ENCODE results near the gene ZNF274. TPM values are rescaled to one million over a fixed set of nuclear protein-coding genes. Genes with fewer than 3 reads are reported as not detected.

Gene ZNF274
- total RNA-seq, 1 experiment from 2014 or later: 34.3 TPM

- H3K27ac ChIP-seq: no peak overlapping the region
- H2AFZ ChIP-seq: no peak overlapping the region
- ChIA-PET CTCF (no interaction called here), POLR2A (ENCODE audit: unreplicated experiment) (no interaction called here)
- no peaks in the 10 kb centered on the region for H3K27me3 ChIP-seq (ENCODE audit: insufficient read depth, low read depth)
- H3K4me2 ChIP-seq: no peak overlapping the region
- peaks cover 10% of the 10 kb centered on the region for H3F3A ChIP-seq (ENCODE audit: insufficient read depth, low read depth)
- TF ChIP-seq EZH2 (IDR thresholded peaks at IDR 0.05; ENCODE audit: low read depth) (no peak), CTCF (conservative IDR thresholded peaks at IDR 0.05) (no peak)
- H3K36me3 ChIP-seq (ENCODE audit: low read depth): peaks cover 12% of the 10 kb centered on the region
- peaks cover 68% of the 10 kb centered on the region for H3K9me3 ChIP-seq (ENCODE audit: insufficient read depth, low read depth)
- H3K4me3 ChIP-seq: no peak overlapping the region
- no peaks in the 10 kb centered on the region for H3K4me1 ChIP-seq (replicated peaks; ENCODE audit: insufficient read depth)
- no peaks in the 10 kb centered on the region for H4K20me1 ChIP-seq (ENCODE audit: insufficient read depth)
- no TSS peak for BruUV-seq (replicated peaks)
- intact Hi-C loops (cut with micrococcal nuclease; ENCODE audit: unreplicated experiment): loop anchor here (2.0 kb wide), 1 partner anchor 303 kb away; no protein-coding TSS in a partner anchor
- no peaks in the 10 kb centered on the region for H3K79me2 ChIP-seq (ENCODE audit: low read depth)
- H3K9me2 ChIP-seq (ENCODE audit: insufficient read depth): no peaks in the 10 kb centered on the region
- no peak for DNase-seq
Measured at GRCh38 chr19:58217607-58218391, 34.9 kb downstream of the ZNF274 start.

GRCh38 chr19:58218899-58219298 lies 36.0 kb downstream of the ZNF274 start:
- H3K27ac ChIP-seq: no peak overlapping the region
- H3F3A ChIP-seq (ENCODE audit: insufficient read depth, low read depth): peaks cover 6% of the 10 kb centered on the region
- no peaks in the 10 kb centered on the region for H3K9me2 ChIP-seq (ENCODE audit: insufficient read depth)
- no peaks in the 10 kb centered on the region for H3K79me2 ChIP-seq (ENCODE audit: low read depth)
- no peaks in the 10 kb centered on the region for H4K20me1 ChIP-seq (ENCODE audit: insufficient read depth)
- CTCF ChIA-PET: interaction anchor here (0.6 to 0.7 kb wide), 2 partner anchors 107 to 301 kb away, joined by 3 to 6 read pairs; partner anchors contain the start of gene ZBTB45
- peaks cover 57% of the 10 kb centered on the region for H3K9me3 ChIP-seq (ENCODE audit: insufficient read depth, low read depth)
- H3K36me3 ChIP-seq (ENCODE audit: low read depth): peaks cover under 1% of the 10 kb centered on the region; the same call in 1 of the 2 replicates
- H2AFZ ChIP-seq: no peak overlapping the region
- no peak for TF ChIP-seq EZH2 (IDR thresholded peaks at IDR 0.05; ENCODE audit: low read depth)
- peak; percentile 59 for TF ChIP-seq CTCF (conservative IDR thresholded peaks at IDR 0.05)
- no TSS peak for BruUV-seq (replicated peaks)
- H3K4me1 ChIP-seq (replicated peaks; ENCODE audit: insufficient read depth): no peaks in the 10 kb centered on the region
- DNase-seq: peak in 1 of 2 experiments; percentile 29
- no peaks in the 10 kb centered on the region for H3K27me3 ChIP-seq (ENCODE audit: insufficient read depth, low read depth)
- POLR2A ChIA-PET (ENCODE audit: unreplicated experiment): no interaction called here
- H3K4me2 ChIP-seq: no peak overlapping the region
- intact Hi-C loops (cut with micrococcal nuclease; ENCODE audit: unreplicated experiment): loop anchor here (2.0 kb wide), 1 partner anchor 302 kb away; no protein-coding TSS in a partner anchor
- no peak overlapping the region for H3K4me3 ChIP-seq

GRCh38 chr19:58227964-58228584 lies 45.2 kb downstream of the ZNF274 start:
- H3K79me2 ChIP-seq (ENCODE audit: low read depth): peaks cover 15% of the 10 kb centered on the region
- DNase-seq: no peak
- POLR2A ChIA-PET (ENCODE audit: unreplicated experiment): interaction anchor here (0.6 kb wide), 1 partner anchor 1906 kb away, joined by 4 read pairs; no protein-coding TSS in a partner anchor
- peak overlapping the region; percentile 95 for H2AFZ ChIP-seq
- no peaks in the 10 kb centered on the region for H3K27me3 ChIP-seq (ENCODE audit: insufficient read depth, low read depth)
- TF ChIP-seq EZH2 (IDR thresholded peaks at IDR 0.05; ENCODE audit: low read depth): no peak
- no peak for TF ChIP-seq CTCF (conservative IDR thresholded peaks at IDR 0.05)
- CTCF ChIA-PET: no interaction called here
- H3F3A ChIP-seq (ENCODE audit: insufficient read depth, low read depth): peaks cover 6% of the 10 kb centered on the region; the same call in 1 of the 2 replicates
- H3K36me3 ChIP-seq (ENCODE audit: low read depth): peaks cover 20% of the 10 kb centered on the region
- intact Hi-C loops (cut with micrococcal nuclease; ENCODE audit: unreplicated experiment): loop anchor here (1.0 kb wide), 1 partner anchor 291 kb away; the partner anchor contains the start of gene ZBTB45
- no peaks in the 10 kb centered on the region for H3K4me1 ChIP-seq (replicated peaks; ENCODE audit: insufficient read depth)
- TSS peak; percentile 87 for BruUV-seq (replicated peaks)
- H3K9me2 ChIP-seq (ENCODE audit: insufficient read depth): no peaks in the 10 kb centered on the region
- peaks cover 18% of the 10 kb centered on the region for H3K9me3 ChIP-seq (ENCODE audit: insufficient read depth, low read depth)
- H3K4me2 ChIP-seq: peak overlapping the region; percentile 87
- no peaks in the 10 kb centered on the region for H4K20me1 ChIP-seq (ENCODE audit: insufficient read depth)
- peak overlapping the region; percentile 75 for H3K4me3 ChIP-seq
- peak overlapping the region; percentile 34; the same call in 1 of the 2 replicates for H3K27ac ChIP-seq
